Measurements from ENCODE around the gene SPINK13.

SPINK13 gene

DNA sequence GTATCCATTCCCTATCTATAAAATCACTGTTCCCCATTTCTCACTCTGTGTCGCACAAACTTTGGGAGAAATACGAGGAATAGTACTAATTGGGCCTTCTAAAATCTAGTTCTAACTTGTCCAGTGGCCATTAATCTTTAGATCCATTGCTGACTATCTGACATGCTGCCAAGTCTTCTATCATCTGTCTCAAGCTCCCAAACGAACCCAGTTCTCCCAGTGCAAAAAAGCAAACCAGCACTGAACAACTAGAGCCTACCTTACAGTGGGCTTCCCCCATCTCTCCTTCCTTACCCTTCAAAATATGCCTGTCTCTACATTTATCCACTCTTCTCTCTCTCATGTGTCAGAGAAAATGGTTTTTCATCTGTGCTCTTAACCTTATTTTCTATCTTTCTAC lies 40.4 kb downstream of the SPINK13 start:
- Histone ChIP-seq H3F3A (ENCODE audit: insufficient read depth, low read length) (no peaks in the 10 kb centered on the region), H3K79me2 (ENCODE audit: low read length) (no peaks in the 10 kb centered on the region), H3K9ac (ENCODE audit: low read length) (no peak overlapping the region), H3K4me2 (ENCODE audit: low read depth, low read length) (no peak overlapping the region), H2AFZ (ENCODE audit: low read length) (no peak overlapping the region), H3K27me3 (replicated peaks; ENCODE audit: insufficient read depth, low read length) (no peaks in the 10 kb centered on the region), H3K27ac (ENCODE audit: low read length) (no peak overlapping the region), H3K9me3 (replicated peaks; ENCODE audit: insufficient read depth, low read length) (no peaks in the 10 kb centered on the region), H3K9me2 (replicated peaks; ENCODE audit: insufficient read depth, low read length) (no peaks in the 10 kb centered on the region), H3K4me1 (ENCODE audit: low read length) (no peaks in the 10 kb centered on the region), H4K20me1 (ENCODE audit: insufficient read depth, low read length) (no peaks in the 10 kb centered on the region), H3K36me3 (replicated peaks; ENCODE audit: insufficient read depth, low read length) (no peaks in the 10 kb centered on the region), H3K4me3 (ENCODE audit: low read length) (no peak overlapping the region)
- DNase-seq, result no peak
- TF ChIP-seq, protein P1, sequence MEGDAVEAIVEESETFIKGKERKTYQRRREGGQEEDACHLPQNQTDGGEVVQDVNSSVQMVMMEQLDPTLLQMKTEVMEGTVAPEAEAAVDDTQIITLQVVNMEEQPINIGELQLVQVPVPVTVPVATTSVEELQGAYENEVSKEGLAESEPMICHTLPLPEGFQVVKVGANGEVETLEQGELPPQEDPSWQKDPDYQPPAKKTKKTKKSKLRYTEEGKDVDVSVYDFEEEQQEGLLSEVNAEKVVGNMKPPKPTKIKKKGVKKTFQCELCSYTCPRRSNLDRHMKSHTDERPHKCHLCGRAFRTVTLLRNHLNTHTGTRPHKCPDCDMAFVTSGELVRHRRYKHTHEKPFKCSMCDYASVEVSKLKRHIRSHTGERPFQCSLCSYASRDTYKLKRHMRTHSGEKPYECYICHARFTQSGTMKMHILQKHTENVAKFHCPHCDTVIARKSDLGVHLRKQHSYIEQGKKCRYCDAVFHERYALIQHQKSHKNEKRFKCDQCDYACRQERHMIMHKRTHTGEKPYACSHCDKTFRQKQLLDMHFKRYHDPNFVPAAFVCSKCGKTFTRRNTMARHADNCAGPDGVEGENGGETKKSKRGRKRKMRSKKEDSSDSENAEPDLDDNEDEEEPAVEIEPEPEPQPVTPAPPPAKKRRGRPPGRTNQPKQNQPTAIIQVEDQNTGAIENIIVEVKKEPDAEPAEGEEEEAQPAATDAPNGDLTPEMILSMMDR (IDR thresholded peaks at IDR 0.05; ENCODE audit: low read length), result no peak
- TF ChIP-seq EZH2phosphoT487 (IDR thresholded peaks at IDR 0.05; ENCODE audit: low read length) (no peak), EZH2 (optimal IDR thresholded peaks at IDR 0.05; ENCODE audit: low read depth, low read length) (no peak)

DNA sequence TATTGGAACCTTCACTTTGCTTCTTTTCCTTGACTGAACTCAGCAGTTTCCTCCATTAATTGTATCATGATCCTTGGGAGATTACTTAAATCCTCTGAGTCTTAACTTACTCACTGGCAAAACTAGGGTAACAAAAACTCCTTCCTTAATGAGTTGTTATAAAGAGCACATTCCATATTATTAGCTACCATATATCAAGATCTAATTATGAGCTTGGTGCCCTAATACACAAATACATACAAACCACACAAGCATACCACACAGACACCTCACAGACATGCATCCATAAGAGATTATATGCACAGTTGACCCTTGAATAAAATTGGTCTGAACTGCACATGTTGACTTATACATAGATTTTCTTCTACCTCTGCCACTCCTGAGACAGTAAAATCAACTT lies 41.2 kb downstream of the SPINK13 start:
- no peak for DNase-seq
- Histone ChIP-seq H3K9ac (ENCODE audit: low read length) (no peak overlapping the region), H3K9me2 (replicated peaks; ENCODE audit: insufficient read depth, low read length) (no peaks in the 10 kb centered on the region), H3K4me3 (ENCODE audit: low read length) (no peak overlapping the region), H4K20me1 (ENCODE audit: insufficient read depth, low read length) (no peaks in the 10 kb centered on the region), H3K4me2 (ENCODE audit: low read depth, low read length) (no peak overlapping the region), H3F3A (ENCODE audit: insufficient read depth, low read length) (no peaks in the 10 kb centered on the region), H3K79me2 (ENCODE audit: low read length) (no peaks in the 10 kb centered on the region), H3K9me3 (replicated peaks; ENCODE audit: insufficient read depth, low read length) (no peaks in the 10 kb centered on the region), H3K4me1 (ENCODE audit: low read length) (no peaks in the 10 kb centered on the region), H3K27me3 (replicated peaks; ENCODE audit: insufficient read depth, low read length) (no peaks in the 10 kb centered on the region), H3K36me3 (replicated peaks; ENCODE audit: insufficient read depth, low read length) (no peaks in the 10 kb centered on the region), H2AFZ (ENCODE audit: low read length) (no peak overlapping the region), H3K27ac (ENCODE audit: low read length) (no peak overlapping the region)
- TF ChIP-seq, protein P1 (IDR thresholded peaks at IDR 0.05; ENCODE audit: low read length), result no peak
- no peak for TF ChIP-seq EZH2 (optimal IDR thresholded peaks at IDR 0.05; ENCODE audit: low read depth, low read length)
- no peak for TF ChIP-seq EZH2phosphoT487 (IDR thresholded peaks at IDR 0.05; ENCODE audit: low read length)

DNA sequence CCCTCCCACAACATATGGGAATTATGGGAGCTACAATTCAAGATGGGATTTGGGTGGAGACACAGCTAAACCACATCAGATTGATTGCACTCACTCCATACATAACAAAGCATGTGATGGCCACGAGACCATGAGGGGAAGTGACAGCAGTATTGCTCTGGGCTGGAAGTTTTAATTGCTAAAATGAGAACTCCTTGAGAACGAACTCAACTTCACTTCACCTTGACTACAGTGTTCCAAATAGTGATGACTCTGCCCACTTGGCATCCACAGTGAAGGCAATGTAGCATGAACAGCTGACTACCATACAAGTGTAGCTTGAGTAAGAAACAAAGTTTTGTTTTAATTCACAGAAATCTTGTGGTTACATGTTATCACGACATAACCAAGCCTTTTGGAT lies 42.9 kb downstream of the SPINK13 start:
- no peak overlapping the region for H3K4me3 ChIP-seq (ENCODE audit: low read length)
- H3F3A ChIP-seq (ENCODE audit: insufficient read depth, low read length), result no peaks in the 10 kb centered on the region
- H3K4me1 ChIP-seq (ENCODE audit: low read length), result no peaks in the 10 kb centered on the region
- H3K27me3 ChIP-seq (replicated peaks; ENCODE audit: insufficient read depth, low read length), result no peaks in the 10 kb centered on the region
- TF ChIP-seq, protein P1 (IDR thresholded peaks at IDR 0.05; ENCODE audit: low read length), result no peak
- TF ChIP-seq EZH2 (optimal IDR thresholded peaks at IDR 0.05; ENCODE audit: low read depth, low read length) (no peak), EZH2phosphoT487 (IDR thresholded peaks at IDR 0.05; ENCODE audit: low read length) (no peak)
- no peak overlapping the region for H3K9ac ChIP-seq (ENCODE audit: low read length)
- H3K27ac ChIP-seq (ENCODE audit: low read length), result no peak overlapping the region
- no peaks in the 10 kb centered on the region for H3K9me2 ChIP-seq (replicated peaks; ENCODE audit: insufficient read depth, low read length)
- H3K79me2 ChIP-seq (ENCODE audit: low read length), result no peaks in the 10 kb centered on the region
- DNase-seq, result no peak
- H3K9me3 ChIP-seq (replicated peaks; ENCODE audit: insufficient read depth, low read length), result no peaks in the 10 kb centered on the region
- no peak overlapping the region for H3K4me2 ChIP-seq (ENCODE audit: low read depth, low read length)
- H4K20me1 ChIP-seq (ENCODE audit: insufficient read depth, low read length), result no peaks in the 10 kb centered on the region
- H3K36me3 ChIP-seq (replicated peaks; ENCODE audit: insufficient read depth, low read length), result no peaks in the 10 kb centered on the region
- no peak overlapping the region for H2AFZ ChIP-seq (ENCODE audit: low read length)

Measured in MM.1S (cell line).